Activated CD4-positive, alpha-beta T cell treated with anti-CD3 and anti-CD28 coated beads for 36 hours (primary cell): ENCODE data around the gene IMPA2. TPM values are rescaled to one million over a fixed set of nuclear protein-coding genes. Genes with fewer than 3 reads are reported as not detected.
"Not testable (repeated sequence)": the region's sequence is repeated elsewhere in the genome, so short reads cannot be mapped to it uniquely, and the experiment has no call there.

Experiments used
- ATAC-seq: fragments of 200-7000 bp; cut with Tn5 transposase; one replicate; pipeline ENCODE4 v1.10.0; 2021; ENCODE audit warnings: mild to moderate bottlenecking, moderate library complexity
- CTCF ChIA-PET: fragments of 350-600 bp; sonication (Branson Sonifier 250); formaldehyde crosslinking; loops from one replicate; lab custom pipeline; 2021; ENCODE audit warnings: antibody characterized with exemption; lab: Charles Lee
- POLR2A ChIA-PET: fragments of 350-600 bp; sonication (Branson Sonifier 250); formaldehyde crosslinking; loops from one replicate; lab custom pipeline; 2021; ENCODE audit warnings: antibody characterized with exemption, inconsistent platforms; lab: Charles Lee
- DNase-seq: peaks from one replicate; pipeline ENCODE4 v3.0.0-alpha.2; 2020
- H3K27ac Mint-ChIP-seq: one replicate; pipeline ENCODE4 v1.8.0; 2021; ENCODE audit warnings: mixed read lengths
- H3K27me3 Mint-ChIP-seq: one replicate; pipeline ENCODE4 v1.8.0; 2021; ENCODE audit warnings: mixed read lengths
- H3K36me3 Mint-ChIP-seq: one replicate; pipeline ENCODE4 v1.8.0; 2021; ENCODE audit warnings: low read depth, mixed read lengths
- H3K4me1 Mint-ChIP-seq: one replicate; pipeline ENCODE4 v1.8.0; 2021; ENCODE audit warnings: mixed read lengths
- H3K4me3 Mint-ChIP-seq: one replicate; pipeline ENCODE4 v1.8.0; 2021; ENCODE audit warnings: mild to moderate bottlenecking, moderate library complexity, mixed read lengths
- H3K9me3 Mint-ChIP-seq: one replicate; pipeline ENCODE4 v1.8.0; 2021; ENCODE audit warnings: low read depth, mixed read lengths
- intact Hi-C, 2 experiments: fragments of 100-400 bp; cut with DNase I in 1 of 2; cut with micrococcal nuclease in 1 of 2; formaldehyde crosslinking; loops; one replicate each; pipeline versions ENCODE4 v1.14.2 to v1.15.1; 2022 to 2024; cut with DNase I, micrococcal nuclease
- total RNA-seq, 2 experiments: library from RNA; stranded (reverse); gene quantifications; one replicate each; pipeline ENCODE4 v1.2.3, GENCODE V29; 2021

Gene IMPA2
- total RNA-seq, 2 experiments from 2014 or later: 20.8 to 23.5 TPM

GRCh38 chr18:12039540-12039930, 58.2 kb downstream of the IMPA2 start:
- H3K4me3 Mint-ChIP-seq, POLR2A ChIA-PET, DNase-seq, H3K27ac Mint-ChIP-seq, ATAC-seq, H3K36me3 Mint-ChIP-seq, H3K9me3 Mint-ChIP-seq: not testable (repeated sequence)
- H3K27me3 Mint-ChIP-seq: peaks cover 16% of the 10 kb centered on the region
- intact Hi-C loops: loop anchor here (1.0 to 5.0 kb wide), 7 partner anchors 45 to 384 kb away; partner anchors contain the start of genes IMPA2 (in 2 of the 2) and MPPE1 (in 1 of the 2)
- H3K4me1 Mint-ChIP-seq: peaks cover 12% of the 10 kb centered on the region
- CTCF ChIA-PET: interaction anchor here (0.6 to 7.0 kb wide), 9 partner anchors 11 to 334 kb away, joined by 3 to 70 read pairs (median 5); no protein-coding TSS in a partner anchor

GRCh38 chr18:12041561-12041960, 60.3 kb downstream of the IMPA2 start:
- no peak overlapping the region for H3K27ac Mint-ChIP-seq
- ATAC-seq (peak; percentile 83), DNase-seq (peak; percentile 38)
- H3K27me3 Mint-ChIP-seq: peaks cover 15% of the 10 kb centered on the region
- no peak overlapping the region for H3K4me3 Mint-ChIP-seq
- CTCF ChIA-PET: interaction anchor here (7.0 kb wide), 1 partner anchor 104 kb away, joined by 70 read pairs; no protein-coding TSS in a partner anchor
- POLR2A ChIA-PET: no interaction called here
- no peaks in the 10 kb centered on the region for H3K36me3 Mint-ChIP-seq
- intact Hi-C loops: loop anchor here in 1 of 2 experiments (2.0 kb wide), 1 partner anchor 387 kb away; no protein-coding TSS in a partner anchor
- H3K4me1 Mint-ChIP-seq: peaks cover 12% of the 10 kb centered on the region
- no peaks in the 10 kb centered on the region for H3K9me3 Mint-ChIP-seq

GRCh38 chr18:12043811-12044210, 62.5 kb downstream of the IMPA2 start:
- Mint-ChIP-seq H3K27me3 (peaks cover 14% of the 10 kb centered on the region), H3K9me3 (no peaks in the 10 kb centered on the region), H3K27ac (no peak overlapping the region), H3K4me1 (peaks cover 16% of the 10 kb centered on the region), H3K4me3 (no peak overlapping the region), H3K36me3 (no peaks in the 10 kb centered on the region)
- DNase-seq (no peak), ATAC-seq (no peak)
- ChIA-PET POLR2A (no interaction called here), CTCF (no interaction called here)
- intact Hi-C loops: no loop called here

GRCh38 chr18:12044591-12044990, 63.3 kb downstream of the IMPA2 start:
- Mint-ChIP-seq H3K27ac (no peak overlapping the region), H3K36me3 (no peaks in the 10 kb centered on the region), H3K27me3 (peaks cover 12% of the 10 kb centered on the region), H3K4me3 (no peak overlapping the region), H3K4me1 (peaks cover 22% of the 10 kb centered on the region), H3K9me3 (no peaks in the 10 kb centered on the region)
- POLR2A ChIA-PET: no interaction called here
- DNase-seq (no peak), ATAC-seq (no peak)
- intact Hi-C loops: no loop called here
- CTCF ChIA-PET: interaction anchor here (0.5 kb wide), 1 partner anchor 313 kb away, joined by 3 read pairs; no protein-coding TSS in a partner anchor

GRCh38 chr18:12046046-12046750, 64.9 kb downstream of the IMPA2 start:
- Mint-ChIP-seq H3K27ac (no peak overlapping the region), H3K4me3 (no peak overlapping the region)
- POLR2A ChIA-PET: interaction anchor here (0.8 kb wide), 1 partner anchor 158 kb away, joined by 3 read pairs; no protein-coding TSS in a partner anchor

GRCh38 chr18:12046751-12047335, 65.5 kb downstream of the IMPA2 start:
- POLR2A ChIA-PET: interaction anchor here (0.8 kb wide), 1 partner anchor 159 kb away, joined by 3 read pairs; no protein-coding TSS in a partner anchor
- ATAC-seq (no peak), DNase-seq (no peak)
- H3K4me3 Mint-ChIP-seq: no peak overlapping the region
- H3K36me3 Mint-ChIP-seq: no peaks in the 10 kb centered on the region
- H3K27me3 Mint-ChIP-seq: peaks cover 8% of the 10 kb centered on the region
- CTCF ChIA-PET: no interaction called here
- no peaks in the 10 kb centered on the region for H3K9me3 Mint-ChIP-seq
- H3K27ac Mint-ChIP-seq: no peak overlapping the region
- H3K4me1 Mint-ChIP-seq: peaks cover 15% of the 10 kb centered on the region
- intact Hi-C loops: no loop called here

More at GRCh38 chr18:12046046-12046750, 64.9 kb downstream of the IMPA2 start:
- H3K4me1 Mint-ChIP-seq: peaks cover 22% of the 10 kb centered on the region
- no peak for DNase-seq
- intact Hi-C loops: no loop called here
- no peak for ATAC-seq
- CTCF ChIA-PET: no interaction called here
- no peaks in the 10 kb centered on the region for H3K9me3 Mint-ChIP-seq
- H3K27me3 Mint-ChIP-seq: peaks cover 7% of the 10 kb centered on the region
- H3K36me3 Mint-ChIP-seq: no peaks in the 10 kb centered on the region

- no peaks in the 10 kb centered on the region for H3K36me3 Mint-ChIP-seq
- ATAC-seq (no peak), DNase-seq (no peak)
- POLR2A ChIA-PET: no interaction called here
- CTCF ChIA-PET: no interaction called here
- H3K4me3 Mint-ChIP-seq: no peak overlapping the region
- intact Hi-C loops: no loop called here
- H3K9me3 Mint-ChIP-seq: no peaks in the 10 kb centered on the region
- H3K27me3 Mint-ChIP-seq: peaks cover 9% of the 10 kb centered on the region
- H3K4me1 Mint-ChIP-seq: peaks cover 10% of the 10 kb centered on the region
- no peak overlapping the region for H3K27ac Mint-ChIP-seq
Measured at GRCh38 chr18:12048010-12048826, 66.9 kb downstream of the IMPA2 start.

- no peaks in the 10 kb centered on the region for H3K9me3 Mint-ChIP-seq
- ChIA-PET POLR2A (no interaction called here), CTCF (interaction anchor here (1.2 kb wide), 1 partner anchor 394 kb away, joined by 4 read pairs; no protein-coding TSS in a partner anchor)
- H3K4me1 Mint-ChIP-seq: peaks cover 10% of the 10 kb centered on the region
- no peak overlapping the region for H3K27ac Mint-ChIP-seq
- H3K27me3 Mint-ChIP-seq: peaks cover 9% of the 10 kb centered on the region
- DNase-seq (no peak), ATAC-seq (peak; percentile 68)
- H3K36me3 Mint-ChIP-seq: no peaks in the 10 kb centered on the region
- intact Hi-C loops: no loop called here
- H3K4me3 Mint-ChIP-seq: no peak overlapping the region
Measured at GRCh38 chr18:12048827-12049175, 67.5 kb downstream of the IMPA2 start.

- Mint-ChIP-seq H3K9me3 (no peaks in the 10 kb centered on the region), H3K27me3 (peaks cover 10% of the 10 kb centered on the region), H3K36me3 (no peaks in the 10 kb centered on the region), H3K4me1 (peaks cover 10% of the 10 kb centered on the region), H3K4me3 (no peak overlapping the region), H3K27ac (no peak overlapping the region)
- CTCF ChIA-PET: interaction anchor here (1.0 to 1.7 kb wide), 3 partner anchors 11 to 395 kb away, joined by 3 to 7 read pairs (median 4); no protein-coding TSS in a partner anchor
- POLR2A ChIA-PET: interaction anchor here (0.6 kb wide), 2 partner anchors 114 to 288 kb away, joined by 3 to 4 read pairs; no protein-coding TSS in a partner anchor
- DNase-seq: no peak
- no peak for ATAC-seq
- intact Hi-C loops: no loop called here
Measured at GRCh38 chr18:12049978-12050811, 68.9 kb downstream of the IMPA2 start.

- POLR2A ChIA-PET: no interaction called here
- Mint-ChIP-seq H3K27me3 (peaks cover 10% of the 10 kb centered on the region), H3K27ac (no peak overlapping the region), H3K4me3 (no peak overlapping the region), H3K9me3 (no peaks in the 10 kb centered on the region), H3K4me1 (peaks cover 10% of the 10 kb centered on the region), H3K36me3 (no peaks in the 10 kb centered on the region)
- CTCF ChIA-PET: no interaction called here
- intact Hi-C loops: no loop called here
- no peak for DNase-seq
- ATAC-seq: no peak
Measured at GRCh38 chr18:12052866-12053265, 71.6 kb downstream of the IMPA2 start.
